Brain microvascular endothelial cell (primary cell): ENCODE results near the gene FGB.

ENCODE experiments used
- DNase-seq: peaks from one replicate; pipeline ENCODE4 v3.0.0-alpha.2; 2020
- H3K27ac ChIP-seq: fragments of 250-450 bp; sonication (Bioruptor Pico); 2 replicates; pipeline ENCODE4 v1.5.1; 2020; ENCODE audit warnings: mild to moderate bottlenecking, moderate library complexity
- H3K27me3 ChIP-seq: fragments of 250-450 bp; sonication (Bioruptor Pico); replicated peaks from 2 replicates; pipeline ENCODE4 v1.5.1; 2020; ENCODE audit warnings: mild to moderate bottlenecking
- H3K36me3 ChIP-seq: fragments of 250-450 bp; sonication (Bioruptor Pico); replicated peaks from 2 replicates; pipeline ENCODE4 v1.5.1; 2020; ENCODE audit warnings: mild to moderate bottlenecking
- H3K4me3 ChIP-seq: 2 replicates; pipeline ENCODE4 v1.5.1; 2011; ENCODE audit warnings: low read depth, mild to moderate bottlenecking, control low read depth, low read length, moderate library complexity
- CTCF ChIP-seq: IDR thresholded peaks from 2 replicates; pipeline ENCODE4 v1.5.1; 2011; ENCODE audit warnings: low read depth, mild to moderate bottlenecking, moderate library complexity, low read length, control low read depth, inconsistent platforms; ENCODE audit errors: missing control alignments
- in situ Hi-C: cut with HindIII; loops from 2 replicates; pipeline ENCODE4 v1.10.0; 2017; ENCODE audit warnings: low sequenced_read_pairs, low pct_ligation_motif_present

Gene FGB

DNA sequence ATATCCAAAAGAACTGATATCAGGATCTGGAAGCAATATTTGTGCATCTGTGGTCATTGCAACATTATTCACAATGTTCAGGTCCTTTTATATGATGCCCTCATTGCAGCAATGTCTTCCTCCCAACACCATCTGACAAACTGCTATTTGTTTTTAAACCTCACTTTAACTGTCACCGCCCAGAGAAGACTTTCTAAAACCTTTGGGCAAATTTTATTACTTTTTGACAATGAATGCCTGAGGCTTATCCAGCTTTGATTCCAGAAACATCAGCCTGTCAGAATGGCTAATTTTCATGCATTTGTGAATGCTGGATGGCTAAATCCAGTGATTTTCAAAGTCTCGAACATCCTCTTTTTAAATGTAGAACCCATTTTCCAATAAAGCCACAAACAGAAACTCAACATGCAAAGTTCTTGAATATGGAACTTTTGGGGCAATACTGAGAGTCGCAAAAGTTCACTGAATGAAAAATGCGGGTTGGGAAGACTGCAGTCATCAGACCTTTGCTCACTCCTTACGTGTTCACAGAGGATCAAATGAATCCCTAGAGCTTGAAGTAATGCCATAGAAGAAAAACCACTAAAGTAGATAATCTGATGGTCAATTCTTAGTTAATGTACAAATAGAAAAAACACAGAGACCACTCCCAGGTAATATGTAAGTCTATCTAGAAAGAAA, 10.5 kb downstream of the FGB start:
- Histone ChIP-seq H3K4me3 (no peak overlapping the region), H3K27me3 (no peaks in the 10 kb centered on the region), H3K27ac (no peak overlapping the region), H3K36me3 (no peaks in the 10 kb centered on the region)
- DNase-seq: no peak
- TF ChIP-seq CTCF: no peak
- in situ Hi-C loops: no loop called here

- no peak for TF ChIP-seq CTCF
- H3K4me3 ChIP-seq: no peak overlapping the region
- no peak overlapping the region for H3K27ac ChIP-seq
- no peak for DNase-seq
- no peaks in the 10 kb centered on the region for H3K36me3 ChIP-seq
- in situ Hi-C loops: no loop called here
- no peaks in the 10 kb centered on the region for H3K27me3 ChIP-seq
These were observed 11.5 kb downstream of the FGB start for GRCh38 chr4:154574311-154574710.

- Histone ChIP-seq H3K4me3 (no peak overlapping the region), H3K27ac (no peak overlapping the region), H3K36me3 (no peaks in the 10 kb centered on the region), H3K27me3 (no peaks in the 10 kb centered on the region)
- TF ChIP-seq CTCF: no peak
- no peak for DNase-seq
- in situ Hi-C loops: no loop called here
These were observed 14.5 kb downstream of the FGB start for GRCh38 chr4:154577324-154577723.

DNA sequence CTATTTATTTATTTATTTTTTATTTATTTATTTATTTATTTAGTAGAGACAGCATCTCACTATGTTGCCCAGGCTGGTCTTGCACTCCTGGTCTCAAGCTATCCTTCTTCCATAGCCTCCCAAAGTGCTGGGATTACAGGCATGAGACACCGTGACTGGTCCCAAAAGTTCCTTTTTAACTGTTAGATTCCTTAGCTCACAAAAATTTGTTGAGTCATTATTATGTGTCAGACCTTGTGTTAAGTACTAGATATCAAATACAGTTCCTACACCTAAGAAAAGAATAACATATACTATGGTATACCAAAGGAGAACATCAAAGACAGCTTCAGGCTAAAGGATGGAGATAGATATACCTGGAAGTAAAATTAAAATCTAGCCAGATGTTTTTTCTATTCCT, 16.1 kb downstream of the FGB start:
- DNase-seq: no peak
- no peaks in the 10 kb centered on the region for H3K36me3 ChIP-seq
- H3K27ac ChIP-seq: no peak overlapping the region
- TF ChIP-seq CTCF: no peak
- H3K4me3 ChIP-seq: no peak overlapping the region
- in situ Hi-C loops: no loop called here
- H3K27me3 ChIP-seq: no peaks in the 10 kb centered on the region

DNA sequence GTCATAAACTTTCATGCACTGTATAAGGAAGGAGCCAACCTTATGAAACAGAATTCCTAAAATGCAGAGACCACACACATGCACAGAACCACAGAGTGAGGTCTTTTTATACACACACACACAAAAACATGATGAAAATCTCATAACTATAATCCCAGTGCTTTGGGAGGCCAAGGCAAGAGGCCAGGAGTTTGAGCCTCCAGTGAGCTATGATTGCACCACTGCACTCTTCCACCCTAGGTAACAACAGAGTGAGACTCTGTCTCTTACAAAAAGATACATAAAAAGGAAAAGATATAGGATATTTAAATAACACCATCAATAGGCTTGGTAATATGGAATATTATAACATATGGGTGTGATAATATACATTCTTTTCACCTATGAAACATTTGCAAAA, 17.1 kb downstream of the FGB start:
- in situ Hi-C loops: no loop called here
- H3K36me3 ChIP-seq: no peaks in the 10 kb centered on the region
- TF ChIP-seq CTCF: no peak

DNA sequence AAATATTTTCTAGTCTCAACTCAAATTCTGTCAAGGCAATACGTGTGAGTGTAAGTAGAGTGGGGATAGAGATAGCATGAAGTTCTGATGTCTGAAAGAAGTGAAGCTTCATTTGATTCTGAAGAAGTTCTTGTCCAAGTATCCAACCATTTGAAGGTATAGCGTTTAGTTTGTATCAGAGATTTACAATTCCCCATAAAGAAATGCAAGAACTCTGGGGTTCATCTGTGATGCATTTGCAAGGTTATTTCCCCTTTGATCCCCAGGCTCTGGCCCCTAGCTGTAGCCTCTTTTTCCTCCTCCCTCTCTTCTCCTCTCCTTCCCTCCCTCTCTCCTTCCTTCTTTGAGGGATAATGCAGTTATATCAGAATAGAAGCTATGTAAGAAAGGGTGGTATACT, 19.9 kb downstream of the FGB start:
- no peak overlapping the region for H3K4me3 ChIP-seq
- in situ Hi-C loops: no loop called here
- no peaks in the 10 kb centered on the region for H3K27me3 ChIP-seq

More for the DNA sequence above, 17.1 kb downstream of the FGB start:
- DNase-seq: no peak
- Histone ChIP-seq H3K27ac (no peak overlapping the region), H3K27me3 (no peaks in the 10 kb centered on the region), H3K4me3 (no peak overlapping the region)

More for the DNA sequence above, 19.9 kb downstream of the FGB start:
- no peak for TF ChIP-seq CTCF
- Histone ChIP-seq H3K27ac (no peak overlapping the region), H3K36me3 (no peaks in the 10 kb centered on the region)
- DNase-seq: no peak
